GM23338 (cell line): ENCODE measurements around the gene DENND2C. TPM values are rescaled to one million over a fixed set of nuclear protein-coding genes. Genes with fewer than 3 reads are reported as not detected.

Source experiments
- ATAC-seq: fragments of 200-7000 bp; cut with Tn5 transposase; 3 replicates; pipeline ENCODE4 v1.9.1; 2020
- DNase-seq: peaks from one replicate; pipeline ENCODE4 v3.0.0-alpha.2; 2015; ENCODE audit warnings: low spot score
- H2AFZ ChIP-seq: fragments of 200-600 bp; sonication (generic); 2 replicates; pipeline ENCODE4 v1.8.0; 2016; ENCODE audit warnings: antibody characterized with exemption, mild to moderate bottlenecking, moderate library complexity
- H3F3A ChIP-seq: fragments of 200-600 bp; sonication (generic); replicated peaks from 2 replicates; pipeline ENCODE4 v1.8.0; 2017; ENCODE audit warnings: antibody characterized with exemption, mixed run types, low read depth
- H3K27ac ChIP-seq: fragments of 200-600 bp; sonication (generic); 2 replicates; pipeline ENCODE4 v1.6.1; 2016; ENCODE audit warnings: low read depth
- H3K27me3 ChIP-seq: fragments of 200-600 bp; sonication (generic); 2 replicates; pipeline ENCODE4 v1.8.0; 2016; ENCODE audit warnings: mild to moderate bottlenecking, mixed run types, moderate library complexity; ENCODE audit not compliant: insufficient read depth
- H3K36me3 ChIP-seq: fragments of 200-600 bp; sonication (generic); 2 replicates; pipeline ENCODE4 v1.8.0; 2016; ENCODE audit warnings: mild to moderate bottlenecking; ENCODE audit not compliant: insufficient read depth
- H3K4me1 ChIP-seq: fragments of 200-600 bp; sonication (generic); 2 replicates; pipeline ENCODE4 v1.8.0; 2016; ENCODE audit warnings: mild to moderate bottlenecking, moderate library complexity; ENCODE audit not compliant: insufficient read depth
- H3K4me2 ChIP-seq: fragments of 200-600 bp; sonication (generic); 2 replicates; pipeline ENCODE4 v1.7.1; 2017; ENCODE audit warnings: mixed run types
- H3K4me3 ChIP-seq: fragments of 200-600 bp; sonication (generic); 2 replicates; pipeline ENCODE4 v1.6.1; 2016; ENCODE audit warnings: mixed run types
- H3K79me2 ChIP-seq: fragments of 200-600 bp; sonication (generic); replicated peaks from 2 replicates; pipeline ENCODE4 v1.8.0; 2017; ENCODE audit warnings: mild to moderate bottlenecking; ENCODE audit not compliant: insufficient read depth
- H3K9me2 ChIP-seq: fragments of 200-600 bp; sonication (generic); 2 replicates; pipeline ENCODE4 v1.8.0; 2017; ENCODE audit not compliant: insufficient read depth
- H4K20me1 ChIP-seq: fragments of 200-600 bp; sonication (generic); replicated peaks from 2 replicates; pipeline ENCODE4 v1.8.0; 2017; ENCODE audit warnings: mild to moderate bottlenecking; ENCODE audit not compliant: insufficient read depth
- H3K27ac Mint-ChIP-seq: 2 replicates; pipeline ENCODE4 v1.8.0; 2020; ENCODE audit warnings: inconsistent platforms, mild to moderate bottlenecking, moderate library complexity, mixed read lengths
- H3K27me3 Mint-ChIP-seq: 3 replicates; pipeline ENCODE4 v1.8.0; 2022; ENCODE audit warnings: low read depth, mild to moderate bottlenecking, moderate library complexity, mixed read lengths, inconsistent platforms; ENCODE audit not compliant: insufficient read depth, poor library complexity
- H3K36me3 Mint-ChIP-seq: 3 replicates; pipeline ENCODE4 v1.8.0; 2021; ENCODE audit warnings: low read depth, mild to moderate bottlenecking, inconsistent platforms, moderate library complexity, mixed read lengths
- H3K4me1 Mint-ChIP-seq: 3 replicates; pipeline ENCODE4 v1.8.0; 2020; ENCODE audit warnings: mild to moderate bottlenecking, inconsistent platforms, mixed read lengths
- H3K4me3 Mint-ChIP-seq: 3 replicates; pipeline ENCODE4 v1.8.0; 2021; ENCODE audit warnings: moderate library complexity, mild to moderate bottlenecking, inconsistent platforms, mixed read lengths
- H3K9me3 Mint-ChIP-seq: 3 replicates; pipeline ENCODE4 v1.8.0; 2020; ENCODE audit warnings: moderate library complexity, mild to moderate bottlenecking, inconsistent platforms, mixed read lengths
- CREB1 ChIP-seq: fragments of 250-450 bp; sonication (Bioruptor Pico); IDR thresholded peaks from 2 replicates; pipeline ENCODE4 v1.5.0; 2020; ENCODE audit warnings: low read depth, mild to moderate bottlenecking, moderate library complexity
- EZH2phosphoT487 ChIP-seq: fragments of 200-600 bp; sonication (generic); IDR thresholded peaks from one replicate; pipeline ENCODE4 v1.8.1; 2018; ENCODE audit warnings: antibody characterized with exemption; ENCODE audit not compliant: unreplicated experiment
- JUNB ChIP-seq: IDR thresholded peaks from one replicate; pipeline ENCODE4 v1.6.1; 2016; ENCODE audit warnings: antibody characterized with exemption; ENCODE audit not compliant: unreplicated experiment
- NANOG ChIP-seq: IDR thresholded peaks from 2 replicates; pipeline ENCODE4 v1.6.1; 2016; ENCODE audit warnings: antibody characterized with exemption, borderline replicate concordance
- POLR2AphosphoS5 ChIP-seq: IDR thresholded peaks from 2 replicates; pipeline ENCODE4 v1.6.1; 2016; ENCODE audit warnings: antibody characterized with exemption, low read depth
- REST ChIP-seq: IDR thresholded peaks from one replicate; pipeline ENCODE4 v1.6.1; 2018; ENCODE audit warnings: antibody characterized with exemption; ENCODE audit not compliant: unreplicated experiment
- STAT1 ChIP-seq: IDR thresholded peaks from one replicate; pipeline ENCODE4 v1.6.1; 2016; ENCODE audit warnings: antibody characterized with exemption; ENCODE audit not compliant: unreplicated experiment
- ZNF114 ChIP-seq: fragments of 250-450 bp; sonication (Bioruptor Pico); IDR thresholded peaks from 2 replicates; pipeline ENCODE4 v1.5.0; 2020; ENCODE audit warnings: mild to moderate bottlenecking, moderate library complexity
- ZNF331 ChIP-seq: fragments of 250-450 bp; sonication (Bioruptor Pico); IDR thresholded peaks from 2 replicates; pipeline ENCODE4 v1.5.0; 2020; ENCODE audit warnings: low read depth, mild to moderate bottlenecking, moderate library complexity
- polyA plus RNA-seq: library from polyadenylated mRNA; unstranded; fragments of >200 nt; fragmentation: Nextera tagmentation; extraction: Ambion mirVana; gene quantifications from 2 replicates; pipeline ENCODE4 v1.2.1, GENCODE V29; 2016
- total RNA-seq: library from RNA; depleted of rRNA; stranded (reverse); fragments of >200 nt; shearing (Covaris generic); gene quantifications from 2 replicates; pipeline ENCODE4 v1.2.3, GENCODE V29; 2014
- TF ChIP-seq, protein P1 (sequence below), 2 experiments: fragments of 200-600 bp in 1 of 2; sonication (generic) in 1 of 2; conservative IDR thresholded peaks; 2 replicates each; pipeline versions ENCODE4 v1.5.1 to v1.6.1; 2016 to 2017; ENCODE audit warnings: antibody characterized with exemption in 2 of 2, low read depth in 2 of 2, mild to moderate bottlenecking in 2 of 2, moderate library complexity in 1 of 2
- TF ChIP-seq, protein P2 (sequence below): IDR thresholded peaks from 2 replicates; pipeline ENCODE4 v1.6.1; 2016; ENCODE audit warnings: antibody characterized with exemption

The DENND2C gene
- total and polyA plus RNA-seq, 2 experiments from 2014 or later, result 4.1 to 7.0 TPM

DNA sequence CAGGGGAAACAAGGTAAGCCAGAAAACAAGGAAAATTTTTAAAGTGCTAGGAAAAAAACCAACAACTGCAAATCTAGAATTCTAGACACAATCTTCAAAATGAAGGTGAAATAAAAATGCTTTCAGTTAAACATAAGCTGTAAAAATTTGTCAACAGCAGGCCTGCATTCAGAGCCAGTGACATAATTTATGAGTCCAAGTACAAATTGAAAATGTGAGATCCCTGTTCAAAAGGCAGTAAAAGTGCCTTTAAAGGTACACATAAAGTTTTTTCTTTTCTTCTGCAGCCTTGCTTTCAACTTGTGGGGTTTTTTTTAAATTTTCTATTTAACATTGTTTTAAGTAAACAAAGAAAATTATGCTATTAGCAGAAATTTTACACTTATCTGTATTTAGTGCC lies 37.4 kb downstream of the DENND2C start:
- no peak for ATAC-seq
- no peak overlapping the region for H2AFZ ChIP-seq

DNA sequence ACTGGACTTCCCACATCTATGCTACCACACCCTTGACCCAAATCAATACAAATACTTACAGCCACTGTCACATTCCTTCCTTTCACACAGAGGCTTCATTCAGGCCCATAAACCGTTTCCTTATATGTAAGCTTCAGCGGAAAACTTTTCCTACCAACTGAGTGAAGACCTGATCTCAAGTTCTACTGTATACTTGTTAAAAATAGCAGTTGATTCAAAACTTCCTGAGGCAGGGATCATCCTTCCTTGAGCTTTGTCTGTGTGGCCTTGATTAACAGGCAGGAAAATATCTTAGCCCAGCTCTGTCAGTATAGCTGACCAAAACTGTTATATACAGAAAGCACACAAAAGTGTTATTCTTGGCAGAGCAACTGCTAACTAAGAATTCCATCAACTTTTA lies 42.7 kb downstream of the DENND2C start:
- Histone ChIP-seq H3K27ac (no peak overlapping the region), H3F3A (no peaks in the 10 kb centered on the region), H2AFZ (no peak overlapping the region), H3K4me1 (no peaks in the 10 kb centered on the region), H3K27me3 (no peaks in the 10 kb centered on the region), H3K9me2 (no peaks in the 10 kb centered on the region), H3K4me2 (no peak overlapping the region), H3K36me3 (no peaks in the 10 kb centered on the region), H3K4me3 (no peak overlapping the region), H4K20me1 (no peaks in the 10 kb centered on the region), H3K79me2 (no peaks in the 10 kb centered on the region)
- Mint-ChIP-seq H3K4me1 (no peaks in the 10 kb centered on the region), H3K36me3 (no peaks in the 10 kb centered on the region), H3K27me3 (no peaks in the 10 kb centered on the region), H3K4me3 (no peak overlapping the region), H3K27ac (no peak overlapping the region), H3K9me3 (no peaks in the 10 kb centered on the region)
- ATAC-seq, result no peak
- DNase-seq, result no peak
- TF ChIP-seq EZH2phosphoT487 (no peak), POLR2AphosphoS5 (no peak), REST (no peak), ZNF331 (CRISPR knock-in tag) (no peak), JUNB (no peak), STAT1 (no peak), NANOG (no peak), ZNF114 (CRISPR knock-in tag) (no peak), CREB1 (CRISPR knock-in tag) (no peak)
- TF ChIP-seq, protein P1, sequence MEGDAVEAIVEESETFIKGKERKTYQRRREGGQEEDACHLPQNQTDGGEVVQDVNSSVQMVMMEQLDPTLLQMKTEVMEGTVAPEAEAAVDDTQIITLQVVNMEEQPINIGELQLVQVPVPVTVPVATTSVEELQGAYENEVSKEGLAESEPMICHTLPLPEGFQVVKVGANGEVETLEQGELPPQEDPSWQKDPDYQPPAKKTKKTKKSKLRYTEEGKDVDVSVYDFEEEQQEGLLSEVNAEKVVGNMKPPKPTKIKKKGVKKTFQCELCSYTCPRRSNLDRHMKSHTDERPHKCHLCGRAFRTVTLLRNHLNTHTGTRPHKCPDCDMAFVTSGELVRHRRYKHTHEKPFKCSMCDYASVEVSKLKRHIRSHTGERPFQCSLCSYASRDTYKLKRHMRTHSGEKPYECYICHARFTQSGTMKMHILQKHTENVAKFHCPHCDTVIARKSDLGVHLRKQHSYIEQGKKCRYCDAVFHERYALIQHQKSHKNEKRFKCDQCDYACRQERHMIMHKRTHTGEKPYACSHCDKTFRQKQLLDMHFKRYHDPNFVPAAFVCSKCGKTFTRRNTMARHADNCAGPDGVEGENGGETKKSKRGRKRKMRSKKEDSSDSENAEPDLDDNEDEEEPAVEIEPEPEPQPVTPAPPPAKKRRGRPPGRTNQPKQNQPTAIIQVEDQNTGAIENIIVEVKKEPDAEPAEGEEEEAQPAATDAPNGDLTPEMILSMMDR (conservative IDR thresholded peaks at IDR 0.05; ENCODE audit: low read depth in 2 of 2), result no peak
- TF ChIP-seq, protein P2, sequence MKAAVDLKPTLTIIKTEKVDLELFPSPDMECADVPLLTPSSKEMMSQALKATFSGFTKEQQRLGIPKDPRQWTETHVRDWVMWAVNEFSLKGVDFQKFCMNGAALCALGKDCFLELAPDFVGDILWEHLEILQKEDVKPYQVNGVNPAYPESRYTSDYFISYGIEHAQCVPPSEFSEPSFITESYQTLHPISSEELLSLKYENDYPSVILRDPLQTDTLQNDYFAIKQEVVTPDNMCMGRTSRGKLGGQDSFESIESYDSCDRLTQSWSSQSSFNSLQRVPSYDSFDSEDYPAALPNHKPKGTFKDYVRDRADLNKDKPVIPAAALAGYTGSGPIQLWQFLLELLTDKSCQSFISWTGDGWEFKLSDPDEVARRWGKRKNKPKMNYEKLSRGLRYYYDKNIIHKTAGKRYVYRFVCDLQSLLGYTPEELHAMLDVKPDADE, result no peak

More for the DNA sequence above, 37.4 kb downstream of the DENND2C start:
- no peak for DNase-seq
- H3K4me2 ChIP-seq, result no peak overlapping the region
- no peaks in the 10 kb centered on the region for H3F3A ChIP-seq
- Mint-ChIP-seq H3K27me3 (peaks cover 4% of the 10 kb centered on the region), H3K27ac (no peak overlapping the region), H3K36me3 (no peaks in the 10 kb centered on the region), H3K4me3 (no peak overlapping the region), H3K4me1 (no peaks in the 10 kb centered on the region), H3K9me3 (no peaks in the 10 kb centered on the region)
- no peak overlapping the region for H3K27ac ChIP-seq
- no peaks in the 10 kb centered on the region for H3K27me3 ChIP-seq
- no peaks in the 10 kb centered on the region for H3K4me1 ChIP-seq
- no peaks in the 10 kb centered on the region for H4K20me1 ChIP-seq
- H3K9me2 ChIP-seq, result no peaks in the 10 kb centered on the region
- TF ChIP-seq ZNF331 (CRISPR knock-in tag) (no peak), STAT1 (no peak), ZNF114 (CRISPR knock-in tag) (no peak), NANOG (no peak), EZH2phosphoT487 (no peak)
- TF ChIP-seq, protein P1 (conservative IDR thresholded peaks at IDR 0.05; ENCODE audit: low read depth in 2 of 2), result no peak
- H3K36me3 ChIP-seq, result no peaks in the 10 kb centered on the region
- H3K79me2 ChIP-seq, result no peaks in the 10 kb centered on the region
- no peak overlapping the region for H3K4me3 ChIP-seq
